ENCODE measurements around the gene UTP14C.
A peak's percentile ranks its signal among the peaks of the same experiment; 100 is the strongest.

Gene UTP14C

GRCh38 chr13:51995677-51996551 is 28.6 kb upstream of the UTP14C start:
- TF ChIP-seq, protein P1, sequence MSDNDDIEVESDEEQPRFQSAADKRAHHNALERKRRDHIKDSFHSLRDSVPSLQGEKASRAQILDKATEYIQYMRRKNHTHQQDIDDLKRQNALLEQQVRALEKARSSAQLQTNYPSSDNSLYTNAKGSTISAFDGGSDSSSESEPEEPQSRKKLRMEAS (IDR thresholded peaks at IDR 0.05; ENCODE audit: low read depth, low read length), result peak; percentile 40; the same call in 1 of the 2 replicates
- TF ChIP-seq CTCF (IDR thresholded peaks at IDR 0.05; ENCODE audit: low read depth, low read length), result no peak
- no peak for TF ChIP-seq POLR2A (IDR thresholded peaks at IDR 0.05; ENCODE audit: extremely low read depth, insufficient read length)
- TF ChIP-seq MYC (IDR thresholded peaks at IDR 0.05; ENCODE audit: low read depth, low read length), result no peak
- no peak overlapping the region for H3K4me3 ChIP-seq (ENCODE audit: low read depth, low read length)
- peak; percentile 25 for DNase-seq (ENCODE audit: low read depth)

DNA sequence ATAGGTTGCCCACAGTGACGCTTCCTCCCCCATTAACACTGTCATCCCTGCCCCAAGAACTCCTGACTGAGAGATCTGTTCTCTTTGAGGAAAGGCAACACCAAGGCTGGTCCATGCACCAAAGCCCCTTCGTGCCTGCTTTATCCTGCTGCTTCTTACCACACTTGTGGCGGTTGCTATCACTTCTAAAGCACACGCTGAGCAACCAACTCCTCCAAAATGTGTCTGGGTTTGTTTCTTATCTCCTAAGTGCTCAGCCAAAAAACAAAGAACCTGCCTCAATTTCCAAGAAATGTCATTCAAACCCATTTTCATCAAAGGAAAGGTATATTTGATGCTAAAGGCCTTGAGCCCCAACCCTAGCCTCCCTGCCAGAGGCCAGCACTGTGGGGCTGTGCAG is 27.9 kb upstream of the UTP14C start:
- TF ChIP-seq CTCF (IDR thresholded peaks at IDR 0.05; ENCODE audit: low read depth, low read length), result no peak
- no peak for TF ChIP-seq MYC (IDR thresholded peaks at IDR 0.05; ENCODE audit: low read depth, low read length)
- TF ChIP-seq, protein P1 (IDR thresholded peaks at IDR 0.05; ENCODE audit: low read depth, low read length), result no peak
- no peak for TF ChIP-seq POLR2A (IDR thresholded peaks at IDR 0.05; ENCODE audit: extremely low read depth, insufficient read length)
- DNase-seq (ENCODE audit: low read depth), result no peak
- H3K4me3 ChIP-seq (ENCODE audit: low read depth, low read length), result no peak overlapping the region

DNA sequence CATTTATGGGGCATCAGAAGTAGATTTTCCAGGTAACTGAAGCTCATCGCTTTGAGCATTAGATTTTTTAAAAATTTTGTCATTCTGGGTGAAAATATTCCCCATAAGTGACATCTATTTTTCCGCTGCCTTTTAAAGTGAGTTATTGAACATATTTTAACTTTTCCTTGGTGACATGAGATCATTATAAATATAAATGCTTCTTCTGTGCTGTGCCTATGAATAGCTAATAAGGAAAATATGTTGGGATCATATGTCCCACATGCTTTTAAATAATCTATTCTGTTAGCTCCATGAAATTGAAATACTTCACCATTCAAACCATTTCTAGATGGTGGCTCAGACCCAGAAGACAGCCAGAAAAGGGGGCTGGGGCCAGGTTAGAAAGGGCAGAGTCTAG is 27.3 kb upstream of the UTP14C start:
- DNase-seq (ENCODE audit: low read depth), result no peak
- TF ChIP-seq CTCF (IDR thresholded peaks at IDR 0.05; ENCODE audit: low read depth, low read length) (no peak), POLR2A (IDR thresholded peaks at IDR 0.05; ENCODE audit: extremely low read depth, insufficient read length) (no peak), MYC (IDR thresholded peaks at IDR 0.05; ENCODE audit: low read depth, low read length) (no peak)
- TF ChIP-seq, protein P1 (IDR thresholded peaks at IDR 0.05; ENCODE audit: low read depth, low read length), result no peak
- H3K4me3 ChIP-seq (ENCODE audit: low read depth, low read length), result no peak overlapping the region

DNA sequence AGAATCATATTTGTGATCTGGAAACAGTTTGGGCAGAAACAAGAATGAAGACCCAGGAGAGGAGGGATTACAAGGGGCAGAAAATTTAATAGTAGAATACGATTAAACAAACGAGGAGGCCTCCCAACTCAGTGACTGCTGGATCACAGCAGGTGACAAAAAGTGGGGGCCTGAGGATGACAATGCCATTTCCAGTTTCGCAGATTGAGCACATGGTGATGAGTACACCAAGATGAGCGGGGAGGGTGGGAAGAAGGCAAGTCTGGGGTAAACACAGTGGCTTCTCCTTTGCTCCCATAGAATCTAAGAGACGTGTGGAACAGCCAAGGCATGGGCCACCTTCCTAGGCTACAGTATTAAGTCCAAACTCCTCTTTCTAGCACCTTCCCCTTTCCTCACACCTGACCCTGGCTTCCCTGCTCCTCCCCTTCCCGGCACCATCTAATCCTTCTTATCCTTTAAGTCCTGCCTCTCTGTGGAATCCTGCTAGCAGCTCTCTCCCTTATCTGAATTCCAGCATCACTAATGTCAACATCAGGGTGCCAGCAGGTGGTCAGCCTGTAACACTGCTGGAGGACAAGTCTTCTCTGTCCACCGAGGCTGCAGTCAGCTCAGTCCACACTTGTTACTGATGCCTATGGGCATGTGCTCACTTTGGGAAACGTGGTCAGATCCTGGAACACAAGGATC is 26.7 kb upstream of the UTP14C start:
- DNase-seq (ENCODE audit: low read depth), result no peak
- H3K4me3 ChIP-seq (ENCODE audit: low read depth, low read length), result no peak overlapping the region
- TF ChIP-seq MYC (IDR thresholded peaks at IDR 0.05; ENCODE audit: low read depth, low read length) (no peak), CTCF (IDR thresholded peaks at IDR 0.05; ENCODE audit: low read depth, low read length) (no peak), POLR2A (IDR thresholded peaks at IDR 0.05; ENCODE audit: extremely low read depth, insufficient read length) (no peak)
- TF ChIP-seq, protein P1 (IDR thresholded peaks at IDR 0.05; ENCODE audit: low read depth, low read length), result no peak

DNA sequence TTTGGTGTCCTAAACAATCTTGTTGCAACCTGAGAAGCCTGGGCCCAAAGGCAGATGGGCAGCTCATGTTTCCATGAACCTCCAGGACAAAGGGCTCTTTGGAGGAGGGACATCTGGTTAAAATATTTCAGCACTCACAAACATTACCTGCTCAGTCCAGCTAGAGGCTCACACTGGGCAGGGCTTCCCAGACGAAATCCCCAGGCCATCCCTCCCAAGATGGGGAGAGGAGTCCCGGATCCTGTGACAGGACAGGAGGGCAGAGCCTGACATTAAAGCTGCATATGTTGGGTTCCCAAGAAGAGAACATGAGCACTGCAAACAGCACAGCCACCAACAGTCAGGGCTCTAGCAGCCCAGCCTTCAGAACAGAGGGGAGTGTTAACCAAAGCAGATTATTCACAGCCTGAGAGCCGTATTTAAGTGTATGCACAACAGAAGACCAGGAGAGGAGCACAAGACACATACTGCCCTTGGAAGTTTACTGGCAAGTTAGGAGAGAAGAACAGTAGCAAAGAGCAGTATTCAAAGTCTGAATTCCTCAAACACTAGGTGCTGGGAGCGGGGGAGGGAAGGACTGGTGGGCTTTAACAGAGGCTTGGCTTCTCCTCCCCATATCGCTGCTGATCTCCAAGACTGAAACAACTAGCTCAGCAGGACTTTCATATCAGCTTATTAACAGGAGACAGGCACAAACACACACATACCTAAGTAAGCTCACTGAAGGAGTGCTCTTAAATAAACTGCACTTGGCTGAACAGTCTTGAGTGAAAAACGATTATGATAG is 25.6 kb upstream of the UTP14C start:
- DNase-seq (ENCODE audit: low read depth), result no peak
- no peak for TF ChIP-seq POLR2A (IDR thresholded peaks at IDR 0.05; ENCODE audit: extremely low read depth, insufficient read length)
- H3K4me3 ChIP-seq (ENCODE audit: low read depth, low read length), result no peak overlapping the region

Data from NB4 (cell line).